Mesenteric fat pad (tissue), 1 donor: ENCODE measurements around the gene XPNPEP1. TPM values are rescaled to one million over a fixed set of nuclear protein-coding genes. Genes with fewer than 3 reads are reported as not detected.

ENCODE experiments used
- DNase-seq: peaks from one replicate; pipeline ENCODE4 v3.0.0-alpha.2; 2020; ENCODE audit warnings: low spot score
- total RNA-seq: library from RNA; stranded (reverse); fragmentation: NEBNext Ultra II Directional; extraction: Animal tissue kit (Norgen Biotek cat#: 25700); gene quantifications from one replicate; pipeline ENCODE4 v1.2.1, GENCODE V29; 2021
- donor health status: DM: yes; HTN: yes; CAD: no.

XPNPEP1 gene
- total RNA-seq, 1 donor from 2014 or later = 68.7 TPM

DNA sequence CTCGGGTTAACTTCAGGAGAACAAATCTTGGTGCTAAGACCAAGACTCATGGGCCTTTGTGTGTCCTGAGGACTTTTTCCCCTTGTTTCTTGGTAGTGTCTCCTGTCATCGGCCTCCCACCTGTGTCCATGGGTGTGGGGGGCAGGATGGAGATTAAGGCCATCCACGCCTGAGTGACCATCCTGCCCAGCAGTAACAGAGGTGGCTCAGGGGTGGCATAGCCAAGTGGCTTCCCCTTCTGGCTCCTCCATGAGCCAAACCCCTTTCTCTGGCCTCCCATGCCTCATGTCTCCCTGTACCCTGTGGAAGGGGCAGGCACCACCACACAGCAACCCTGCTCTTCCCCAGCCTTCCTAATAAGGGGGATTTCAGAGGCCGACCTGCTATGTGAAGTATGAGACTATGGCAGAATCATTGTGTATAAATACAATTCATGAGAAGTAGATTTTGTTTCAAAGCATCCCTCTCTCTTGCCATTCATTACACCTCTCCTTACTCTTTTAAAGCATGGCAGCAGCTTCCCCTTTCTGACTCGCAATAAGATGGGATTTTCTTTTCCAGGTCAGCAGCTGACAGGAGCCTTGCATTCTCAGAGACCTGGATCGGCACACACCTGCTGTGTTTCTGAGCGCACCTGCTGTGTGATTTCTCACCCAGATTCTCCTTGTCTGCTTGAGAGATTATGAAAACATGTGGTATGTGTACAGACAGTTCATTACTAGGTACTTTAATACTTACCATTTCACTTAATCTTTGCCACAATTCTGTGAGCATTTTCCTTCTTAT is 102.5 kb downstream of the XPNPEP1 start:
- DNase-seq = no peak

DNA sequence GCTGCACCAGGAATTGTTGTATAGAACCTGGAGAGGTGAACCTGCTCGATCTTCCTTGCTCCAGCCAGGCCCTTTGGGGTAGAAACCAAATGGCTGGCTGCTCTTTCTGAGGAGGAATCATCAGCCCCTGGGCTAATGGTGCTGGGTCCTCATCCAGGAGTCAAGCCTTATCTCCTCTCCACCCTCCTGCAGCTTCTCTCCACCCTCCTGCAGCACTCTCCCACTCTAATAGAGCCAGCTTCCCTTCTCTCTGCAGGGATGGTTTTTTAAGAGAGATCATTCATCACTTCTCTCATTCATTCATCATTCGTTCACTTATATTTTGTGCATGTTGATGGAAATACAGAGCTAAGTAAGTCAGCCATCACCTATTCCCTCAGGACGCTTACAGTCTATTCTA is 103.5 kb downstream of the XPNPEP1 start:
- DNase-seq = no peak

Other genes starting within 250 kb of the XPNPEP1 start
- gene ADD3, start 84.5 kb upstream of the XPNPEP1 start, total RNA-seq = 89.6 TPM